ENCODE results near the gene TRIM61.
"Not testable (repeated sequence)": the region's sequence is repeated elsewhere in the genome, so short reads cannot be mapped to it uniquely, and the experiment has no call there.

TRIM61 gene

DNA sequence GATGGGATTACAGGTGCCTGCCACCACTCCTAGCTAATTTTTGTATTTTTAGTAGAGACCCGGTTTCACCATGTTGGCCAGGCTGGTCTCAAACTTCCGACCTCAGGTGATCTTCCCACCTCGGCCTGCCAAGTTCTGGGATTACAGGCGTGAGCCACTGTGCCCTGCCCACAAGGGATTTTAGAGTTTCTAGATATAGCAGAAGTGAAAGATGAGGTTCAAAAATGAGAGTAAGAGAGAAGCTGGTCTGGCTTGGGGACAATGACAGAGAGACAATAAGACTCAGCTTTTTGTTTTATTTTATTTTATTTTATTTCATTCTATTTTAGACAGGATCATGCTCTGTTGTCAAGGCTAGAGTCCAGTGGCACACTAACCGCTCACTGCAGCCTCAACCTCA, 30.6 kb downstream of the TRIM61 start:
- Mint-ChIP-seq H3K36me3 (no peaks in the 10 kb centered on the region), H3K9me3 (no peaks in the 10 kb centered on the region), H3K27ac (no peak overlapping the region), H3K4me3 (no peak overlapping the region), H3K4me1 (no peaks in the 10 kb centered on the region), H3K27me3 (peaks cover 44 to 47% of the 10 kb centered on the region in 2 donors)
- ATAC-seq (replicated peaks) (no peak), DNase-seq (no peak)

DNA sequence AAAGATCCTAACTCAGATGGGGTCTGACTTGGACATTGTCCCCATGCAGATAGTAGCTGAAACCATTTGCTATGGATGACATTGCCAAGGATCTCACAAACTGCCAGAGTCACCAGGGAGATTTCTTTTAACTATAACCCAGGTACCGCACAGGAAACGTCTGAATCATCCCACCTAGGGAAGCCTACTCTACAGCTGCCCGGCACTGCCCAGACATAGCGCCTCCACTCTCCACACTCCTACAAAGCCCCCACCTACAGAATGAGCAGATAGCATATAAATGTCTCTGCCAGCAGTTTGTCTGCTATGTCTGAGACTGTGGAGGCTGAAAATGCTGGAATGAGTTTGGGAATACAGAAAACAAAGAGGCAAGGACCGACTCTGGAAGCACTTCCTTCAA, 32.3 kb downstream of the TRIM61 start:
- DNase-seq, result no peak
- no peak for ATAC-seq (replicated peaks)
- peaks cover 38 to 40% of the 10 kb centered on the region in 2 donors for H3K27me3 Mint-ChIP-seq
- H3K4me1 Mint-ChIP-seq, result no peaks in the 10 kb centered on the region
- no peaks in the 10 kb centered on the region for H3K9me3 Mint-ChIP-seq
- no peak overlapping the region for H3K27ac Mint-ChIP-seq
- H3K36me3 Mint-ChIP-seq, result no peaks in the 10 kb centered on the region
- no peak overlapping the region for H3K4me3 Mint-ChIP-seq

- Mint-ChIP-seq H3K4me1 (no peaks in the 10 kb centered on the region), H3K27ac (no peak overlapping the region), H3K4me3 (no peak overlapping the region), H3K36me3 (no peaks in the 10 kb centered on the region), H3K27me3 (peaks cover 41% of the 10 kb centered on the region in 2 donors), H3K9me3 (no peaks in the 10 kb centered on the region)
- no peak for ATAC-seq (replicated peaks)
- no peak for DNase-seq
Measured at GRCh38 chr4:164943192-164943591, 34.3 kb downstream of the TRIM61 start.

GRCh38 chr4:164937576-164938270, 39.7 kb downstream of the TRIM61 start:
- H3K27me3 Mint-ChIP-seq, result peaks cover 31 to 40% of the 10 kb centered on the region in 2 donors
- no peaks in the 10 kb centered on the region for H3K36me3 Mint-ChIP-seq
- H3K9me3 Mint-ChIP-seq, result no peaks in the 10 kb centered on the region
- peak in 1 of 2 donors; percentile 35 for ATAC-seq (replicated peaks)
- H3K27ac Mint-ChIP-seq, result no peak overlapping the region
- H3K4me1 Mint-ChIP-seq, result no peaks in the 10 kb centered on the region
- H3K4me3 Mint-ChIP-seq, result no peak overlapping the region
- no peak for DNase-seq

GRCh38 chr4:164935865-164936606, 41.4 kb downstream of the TRIM61 start:
- H3K36me3 Mint-ChIP-seq, H3K9me3 Mint-ChIP-seq, H3K4me1 Mint-ChIP-seq, DNase-seq, H3K4me3 Mint-ChIP-seq: not testable (repeated sequence)
- ATAC-seq (replicated peaks), result peak; percentile 49 to 60
- peak overlapping the region; percentile 73 for H3K27ac Mint-ChIP-seq
- peaks cover 20 to 35% of the 10 kb centered on the region in 2 donors for H3K27me3 Mint-ChIP-seq

DNA sequence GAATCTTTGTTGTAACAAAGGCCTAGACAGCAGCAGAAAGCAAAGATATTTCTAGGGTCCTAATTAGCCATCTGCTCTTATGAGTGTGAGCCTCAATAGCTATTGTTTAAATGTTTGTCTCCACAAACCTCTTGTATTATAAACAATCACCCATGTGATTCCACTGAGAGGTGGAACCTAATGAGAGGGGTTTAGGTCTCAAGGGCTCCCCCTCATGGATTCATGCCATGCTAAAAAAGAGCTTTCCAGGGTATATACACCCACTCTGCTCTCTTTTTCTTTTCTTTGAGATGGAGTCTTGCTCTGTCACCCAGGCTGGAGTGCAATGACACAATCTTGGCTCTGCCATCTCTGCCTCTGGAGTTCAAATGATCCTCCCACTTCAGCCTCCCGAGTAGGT, 42.1 kb downstream of the TRIM61 start:
- H3K9me3 Mint-ChIP-seq, result peaks cover 0 to 2% of the 10 kb centered on the region in 2 donors
- DNase-seq (no peak), ATAC-seq (replicated peaks) (peak; percentile 57 to 73)
- H3K4me1 Mint-ChIP-seq, result no peaks in the 10 kb centered on the region
- no peak overlapping the region for H3K4me3 Mint-ChIP-seq
- peak overlapping the region; percentile 11 for H3K27ac Mint-ChIP-seq
- H3K36me3 Mint-ChIP-seq, result no peaks in the 10 kb centered on the region
- peaks cover 20 to 30% of the 10 kb centered on the region in 2 donors for H3K27me3 Mint-ChIP-seq

DNA sequence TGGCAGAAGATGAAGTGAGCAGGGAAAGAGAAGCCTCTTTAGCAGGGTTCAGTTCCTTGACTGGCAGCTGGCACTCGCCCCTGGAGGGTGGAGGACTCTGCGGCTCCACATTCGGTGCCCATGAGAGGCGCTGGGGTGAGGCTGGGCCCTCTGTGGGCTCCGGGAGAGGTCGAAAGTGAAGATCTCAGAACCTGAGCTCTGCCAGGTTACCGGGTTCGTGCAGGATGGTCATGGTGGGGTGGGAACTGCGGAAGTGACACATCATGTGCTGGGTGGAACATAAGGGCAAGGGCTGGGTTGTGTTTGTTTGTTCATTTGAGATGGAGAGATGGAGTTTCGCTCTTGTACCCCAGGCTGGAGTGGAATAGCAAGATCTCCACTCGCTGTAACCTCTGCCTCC, 44.2 kb downstream of the TRIM61 start:
- Mint-ChIP-seq H3K27ac (peak overlapping the region; percentile 51), H3K9me3 (peaks cover 2 to 7% of the 10 kb centered on the region in 2 donors), H3K27me3 (peaks cover 10 to 27% of the 10 kb centered on the region in 2 donors), H3K4me3 (no peak overlapping the region), H3K4me1 (no peaks in the 10 kb centered on the region), H3K36me3 (no peaks in the 10 kb centered on the region)
- ATAC-seq (replicated peaks) (no peak), DNase-seq (no peak)

DNA sequence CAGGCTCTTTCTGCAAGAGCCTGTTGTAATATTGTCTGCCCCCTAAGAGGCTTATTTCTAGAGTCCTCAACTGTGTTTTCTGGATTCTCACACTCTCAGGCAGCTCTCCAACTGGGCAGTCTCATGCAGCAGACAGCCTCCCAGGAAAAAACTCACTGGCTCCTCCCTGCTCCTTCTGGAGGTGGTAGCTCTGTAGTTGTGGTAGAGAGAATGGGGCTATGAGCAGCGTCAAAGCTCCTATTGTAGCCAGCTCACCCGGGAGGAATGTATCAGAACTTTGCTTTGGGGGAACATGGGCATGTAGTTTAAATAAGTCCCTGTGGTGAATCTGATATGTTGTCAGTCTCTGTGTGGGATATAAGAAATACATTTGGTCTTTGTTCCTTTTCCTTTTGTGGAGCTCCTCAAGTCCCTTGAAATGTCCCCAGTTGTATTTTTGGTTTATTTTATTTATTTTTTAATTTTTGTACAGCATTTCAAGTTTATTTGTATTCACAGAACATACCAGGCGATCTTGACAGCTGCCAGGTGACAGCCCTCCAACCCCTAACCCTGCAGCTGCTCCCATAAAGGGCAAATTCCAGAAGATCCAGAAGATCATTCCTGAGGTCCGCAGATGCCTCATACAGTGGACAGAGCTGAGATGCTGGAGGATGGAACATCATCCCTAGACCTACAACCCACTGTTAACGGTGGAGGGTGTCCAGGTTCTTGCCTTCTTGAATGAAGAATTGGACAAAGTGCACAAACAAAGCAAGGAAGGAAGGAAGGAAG, 45.7 kb downstream of the TRIM61 start:
- Mint-ChIP-seq H3K9me3 (peaks cover 2 to 7% of the 10 kb centered on the region in 2 donors), H3K27ac (no peak overlapping the region), H3K36me3 (no peaks in the 10 kb centered on the region), H3K27me3 (peaks cover 10 to 23% of the 10 kb centered on the region in 2 donors), H3K4me1 (no peaks in the 10 kb centered on the region), H3K4me3 (no peak overlapping the region)
- ATAC-seq (replicated peaks) (no peak), DNase-seq (no peak)

- DNase-seq (no peak), ATAC-seq (replicated peaks) (no peak)
- no peak overlapping the region for H3K27ac Mint-ChIP-seq
- H3K9me3 Mint-ChIP-seq, result peaks cover 2 to 7% of the 10 kb centered on the region in 2 donors
- no peaks in the 10 kb centered on the region for H3K4me1 Mint-ChIP-seq
- no peaks in the 10 kb centered on the region for H3K36me3 Mint-ChIP-seq
- H3K4me3 Mint-ChIP-seq, result no peak overlapping the region
- peaks cover 10 to 16% of the 10 kb centered on the region in 2 donors for H3K27me3 Mint-ChIP-seq
Measured at GRCh38 chr4:164930647-164931046, 46.8 kb downstream of the TRIM61 start.

DNA sequence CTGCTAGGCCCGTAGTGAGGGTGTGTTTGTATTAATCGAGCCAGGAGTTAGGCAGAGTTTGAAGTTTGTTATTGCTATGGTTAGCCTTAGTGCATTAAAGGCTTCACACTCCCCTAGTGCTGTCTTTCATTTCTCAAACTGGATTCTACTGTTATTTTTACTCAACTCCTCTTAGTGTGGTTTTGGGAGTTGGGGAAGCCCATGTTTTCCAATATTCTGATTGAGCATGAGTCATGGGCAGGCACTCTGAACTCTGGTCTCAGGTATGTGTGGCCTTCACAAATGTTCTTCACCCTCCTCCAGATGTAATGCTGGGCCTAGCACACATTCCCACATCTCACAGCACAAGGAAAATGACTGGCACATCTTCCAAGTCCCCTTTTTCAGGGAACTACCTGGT, 50.4 kb downstream of the TRIM61 start:
- H3K4me1 Mint-ChIP-seq; DNase-seq; H3K4me3 Mint-ChIP-seq; H3K36me3 Mint-ChIP-seq; H3K27ac Mint-ChIP-seq; H3K9me3 Mint-ChIP-seq; ATAC-seq (replicated peaks): not testable (repeated sequence)
- H3K27me3 Mint-ChIP-seq, result peaks cover 0 to 13% of the 10 kb centered on the region in 2 donors

DNA sequence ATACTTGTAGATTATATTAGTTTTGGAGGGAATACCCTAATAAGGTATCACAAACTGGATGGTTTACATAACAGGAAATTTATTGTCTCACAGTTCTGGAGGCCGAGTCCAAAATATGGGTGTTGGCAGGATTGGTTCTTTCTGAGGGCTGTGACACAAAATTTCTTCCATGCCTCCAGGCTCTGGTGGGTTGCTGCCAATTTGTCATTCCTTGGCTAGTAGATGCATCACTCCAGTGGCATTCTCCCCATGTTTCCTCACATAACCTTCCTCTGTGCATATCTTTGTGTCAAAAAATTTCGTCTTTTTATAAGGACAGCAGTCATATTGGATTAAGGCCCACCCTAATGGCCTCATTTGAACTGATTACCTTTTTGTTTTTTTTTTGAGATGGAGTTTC, 51.2 kb downstream of the TRIM61 start:
- Mint-ChIP-seq H3K36me3 (no peaks in the 10 kb centered on the region), H3K27me3 (peaks cover 0 to 13% of the 10 kb centered on the region in 2 donors), H3K4me3 (no peak overlapping the region), H3K4me1 (no peaks in the 10 kb centered on the region), H3K27ac (no peak overlapping the region), H3K9me3 (peaks cover 2 to 7% of the 10 kb centered on the region in 2 donors)
- ATAC-seq (replicated peaks) (no peak), DNase-seq (no peak)

DNA sequence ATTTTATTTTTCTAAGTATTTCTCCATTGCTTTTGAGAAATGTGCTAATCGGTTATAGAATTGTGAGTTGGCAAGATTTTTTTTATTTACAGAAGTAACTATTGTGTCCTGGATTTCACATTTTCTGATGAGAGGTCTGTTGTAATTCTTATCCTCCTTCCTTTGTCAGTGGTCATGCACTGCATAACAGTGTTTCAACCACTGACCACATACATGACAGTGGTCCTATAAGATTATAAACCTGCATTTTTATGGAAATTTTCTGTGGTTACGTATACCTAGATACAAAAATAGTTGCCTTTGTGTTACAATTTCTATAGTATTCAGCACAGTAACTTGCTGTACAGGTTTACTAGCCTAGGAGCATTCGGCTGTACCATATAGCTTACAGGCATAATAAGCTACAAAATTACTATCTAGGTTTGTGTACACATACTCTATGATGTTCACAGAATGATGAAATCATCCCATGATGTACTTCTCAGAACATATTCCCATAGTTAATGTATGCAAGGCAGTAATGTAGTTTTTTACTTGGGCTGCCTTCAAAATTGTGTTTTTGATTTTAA, 52.7 kb downstream of the TRIM61 start:
- H3K27ac Mint-ChIP-seq, result no peak overlapping the region
- peaks cover 0 to 9% of the 10 kb centered on the region in 2 donors for H3K27me3 Mint-ChIP-seq
- ATAC-seq (replicated peaks), result no peak
- no peaks in the 10 kb centered on the region for H3K36me3 Mint-ChIP-seq
- H3K4me3 Mint-ChIP-seq, result no peak overlapping the region
- no peaks in the 10 kb centered on the region for H3K4me1 Mint-ChIP-seq
- no peak for DNase-seq
- H3K9me3 Mint-ChIP-seq, result peaks cover 0 to 4% of the 10 kb centered on the region in 2 donors

DNA sequence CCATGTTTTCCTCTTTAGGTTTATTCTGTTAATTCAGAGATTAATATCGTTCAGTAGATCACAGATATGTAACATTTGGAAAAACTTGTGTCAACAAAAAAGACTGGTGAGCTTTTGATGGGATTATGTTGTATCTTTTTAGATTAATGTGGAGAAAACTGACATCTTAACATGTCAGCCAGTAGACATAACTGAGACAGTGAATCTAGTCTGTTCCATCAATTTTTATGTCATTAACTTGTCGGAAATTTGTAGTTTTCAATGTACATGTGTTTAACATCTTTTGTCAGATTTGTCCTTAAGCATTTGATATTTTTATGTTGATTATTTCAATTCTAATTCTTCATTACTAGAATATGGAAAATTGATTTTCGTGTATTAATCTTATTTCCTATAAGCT, 58.5 kb downstream of the TRIM61 start:
- H3K4me1 Mint-ChIP-seq, result no peaks in the 10 kb centered on the region
- DNase-seq (no peak), ATAC-seq (replicated peaks) (no peak)
- no peaks in the 10 kb centered on the region for H3K27me3 Mint-ChIP-seq
- no peak overlapping the region for H3K4me3 Mint-ChIP-seq
- H3K9me3 Mint-ChIP-seq, result no peaks in the 10 kb centered on the region
- no peak overlapping the region for H3K27ac Mint-ChIP-seq
- H3K36me3 Mint-ChIP-seq, result no peaks in the 10 kb centered on the region

Measured in stimulated activated naive B cell treated with anti-CD40 and anti-IgM and Interleukin-4, amounts not matched to agents 10 μg/mL and 1 μg/mL and 100 μg/mL, for 72 hours (primary cell).